Activated effector memory CD4-positive, alpha-beta T cell treated with Interleukin-2 at 50 U/mL for 16 hours (primary cell): ENCODE data around the gene GJA5.

ENCODE experiments used
- DNase-seq: peaks from one replicate; pipeline ENCODE4 v3.0.0-alpha.2; 2020

The GJA5 gene

DNA sequence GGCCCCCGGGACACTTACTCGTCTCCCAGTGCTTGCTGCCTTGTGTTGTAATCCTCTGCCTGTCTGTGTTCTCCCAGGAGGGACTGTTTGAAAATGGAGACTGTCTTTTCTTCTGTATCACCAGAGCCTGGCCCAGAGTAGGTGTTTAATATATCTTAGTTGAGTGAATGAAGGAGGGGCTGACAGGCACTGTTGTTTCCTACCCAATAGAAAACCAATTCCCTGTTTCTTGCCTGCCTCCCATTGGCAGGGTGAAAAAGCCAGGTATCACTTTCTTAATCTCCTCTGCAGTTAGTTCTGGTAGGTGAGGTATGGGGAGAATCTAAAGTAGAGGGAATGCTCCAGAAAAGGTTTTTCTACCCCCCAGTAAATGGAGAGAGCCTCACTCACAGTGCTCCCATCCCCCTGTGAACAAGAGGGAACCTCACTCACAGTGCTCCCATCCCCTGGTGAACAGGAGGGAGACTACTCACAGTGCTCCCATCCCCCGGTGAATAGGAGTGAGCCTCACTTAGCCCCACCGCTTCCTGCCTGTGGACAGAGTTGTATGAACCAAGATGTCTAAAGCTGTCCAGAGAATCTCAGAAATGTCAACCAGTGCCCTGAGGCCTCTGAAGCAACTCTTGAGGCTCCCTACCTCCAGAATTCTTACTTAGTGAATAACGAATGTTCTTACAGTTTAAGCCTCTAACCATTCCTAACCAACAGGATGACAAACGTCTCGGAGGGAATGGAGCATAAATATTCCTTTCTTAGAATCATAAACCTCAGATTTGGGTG is at the start of gene GJA5:
GJA5 (minus strand) TSS at position 122 of the 780 bp plus-strand sequence. CDS start 1,364 bp downstream, outside the sequence.
- no peak for DNase-seq

DNA sequence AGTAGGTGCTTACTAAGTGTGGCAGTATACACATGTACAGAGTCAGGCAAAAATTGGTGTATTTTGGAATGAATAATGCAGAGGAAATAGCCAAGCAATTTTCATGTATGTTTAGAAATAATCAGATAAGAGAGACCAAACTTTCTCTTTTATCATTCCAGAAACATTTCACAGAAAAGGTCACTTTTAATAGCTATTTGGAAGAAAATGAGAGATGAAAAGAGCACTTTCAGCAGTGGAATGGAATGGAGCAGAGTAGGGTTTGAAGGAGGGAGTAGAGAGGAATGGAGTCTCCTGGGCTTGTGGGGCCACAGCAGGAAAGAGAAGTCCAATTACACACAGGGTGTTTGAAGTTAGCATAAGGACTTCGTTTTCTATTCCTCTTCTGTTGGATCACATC is 48.8 kb upstream of the GJA5 start:
- no peak for DNase-seq

DNA sequence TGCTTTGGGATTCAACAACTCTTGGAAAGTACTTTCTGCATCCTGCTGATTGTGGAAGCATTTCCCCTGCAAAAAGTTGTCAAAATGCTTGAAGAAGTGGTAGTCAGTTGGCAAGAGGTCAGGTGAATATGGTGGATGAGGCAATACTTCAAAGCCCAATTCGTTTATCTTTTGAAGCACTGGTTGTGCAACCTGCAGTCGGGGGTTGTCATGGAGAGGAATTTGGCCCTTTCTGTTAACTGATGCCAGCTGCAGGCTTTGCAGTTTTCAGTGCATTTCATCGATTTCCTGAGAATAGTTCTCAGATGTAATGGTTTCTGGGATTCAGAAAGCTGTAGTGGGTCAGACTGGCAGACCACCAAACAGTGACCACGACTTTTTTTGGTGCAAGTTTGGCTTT is 47.6 kb upstream of the GJA5 start:
- DNase-seq = no peak

DNA sequence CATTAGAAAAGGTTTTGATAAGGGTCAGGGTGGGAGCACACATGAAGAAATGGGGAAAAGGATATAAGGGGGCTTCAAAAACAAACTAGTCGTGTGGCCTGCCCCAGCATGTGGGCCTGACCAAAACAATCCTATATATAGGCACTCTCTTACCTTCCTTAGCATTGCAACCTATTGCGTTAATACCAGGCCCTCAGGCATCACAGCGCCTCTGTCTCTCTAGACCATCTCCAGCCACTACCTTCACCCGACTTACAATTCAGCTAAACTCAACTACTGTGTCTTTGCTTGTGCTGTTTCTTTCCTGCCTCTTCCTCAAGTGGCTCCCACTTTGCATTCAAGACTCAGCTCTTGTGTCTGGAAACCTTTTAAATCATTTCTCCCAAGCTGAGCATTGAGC is 47.0 kb upstream of the GJA5 start:
- no peak for DNase-seq

DNA sequence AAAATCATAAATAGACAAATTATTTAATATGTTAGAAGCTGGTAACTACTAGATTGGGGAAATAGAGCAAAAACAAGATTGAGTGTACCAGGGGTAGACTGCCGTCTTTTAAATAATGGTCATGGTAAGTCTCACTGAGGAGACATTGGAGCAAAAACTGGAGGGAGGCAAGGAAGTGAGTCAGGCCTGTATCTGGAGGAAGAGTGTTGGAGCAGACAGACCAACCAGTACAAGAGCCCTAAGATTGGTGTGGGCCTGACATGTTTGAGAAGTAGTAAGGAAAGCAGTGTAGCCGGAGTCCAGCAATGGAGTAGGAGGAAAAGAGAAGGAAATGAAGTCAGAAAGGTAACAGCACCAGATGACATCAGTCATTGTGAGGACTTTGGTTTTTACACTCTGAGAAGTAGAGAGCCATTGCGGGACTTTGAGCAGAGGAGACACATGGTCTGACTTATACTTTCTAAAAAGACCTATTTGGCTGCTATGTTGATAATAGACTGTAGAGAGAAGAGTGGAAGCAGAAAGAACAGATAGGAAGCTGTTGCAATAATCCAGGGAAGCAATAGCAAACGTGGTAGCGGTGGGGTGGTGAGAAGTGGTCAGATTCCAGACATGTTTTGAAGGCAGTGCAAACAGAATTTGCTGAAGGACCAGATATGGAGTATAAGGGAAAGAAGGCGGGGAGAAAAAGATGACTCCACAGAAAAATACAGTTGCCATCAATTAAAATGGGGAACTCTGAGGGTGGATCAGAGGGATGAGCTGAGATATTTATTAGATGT is 44.7 kb upstream of the GJA5 start:
- no peak for DNase-seq

DNA sequence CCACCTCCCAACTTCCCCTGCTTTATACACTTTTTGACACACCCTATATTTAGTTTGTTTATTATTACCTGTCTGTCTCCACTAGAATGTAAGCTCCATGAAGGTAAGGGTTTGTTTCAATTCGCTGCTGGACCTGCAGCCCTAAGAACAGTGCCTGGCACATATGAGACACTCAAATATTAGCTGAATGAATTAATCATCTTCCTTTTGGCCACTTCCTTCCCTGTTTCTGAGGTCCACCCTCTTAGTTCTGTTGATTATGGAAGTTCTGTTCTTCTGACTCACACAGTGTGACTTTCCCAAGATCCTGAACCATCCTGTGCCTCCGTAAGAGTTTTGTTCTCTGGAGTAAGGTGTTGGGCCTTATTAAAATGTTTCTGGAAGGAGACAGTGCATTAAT is 40.4 kb upstream of the GJA5 start:
- DNase-seq = no peak

DNA sequence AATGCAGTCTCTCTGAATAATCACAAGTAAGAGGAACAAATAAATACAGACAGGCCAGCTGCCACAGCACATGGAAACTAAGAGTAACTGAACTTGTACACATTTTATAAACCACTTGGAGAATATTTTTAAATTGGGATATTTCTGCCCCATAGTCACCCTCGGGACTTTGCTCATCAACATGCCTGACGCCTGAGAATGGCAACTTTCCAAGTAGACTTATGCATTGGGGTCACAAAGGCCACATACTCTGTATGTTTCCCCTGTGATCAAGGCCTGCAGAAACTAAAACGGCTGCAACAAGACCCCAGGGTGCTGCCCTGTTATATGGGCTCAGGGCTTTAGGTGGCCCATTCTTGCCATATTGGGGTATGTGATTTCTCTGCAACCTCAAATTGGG is 38.3 kb upstream of the GJA5 start:
- DNase-seq = no peak

DNA sequence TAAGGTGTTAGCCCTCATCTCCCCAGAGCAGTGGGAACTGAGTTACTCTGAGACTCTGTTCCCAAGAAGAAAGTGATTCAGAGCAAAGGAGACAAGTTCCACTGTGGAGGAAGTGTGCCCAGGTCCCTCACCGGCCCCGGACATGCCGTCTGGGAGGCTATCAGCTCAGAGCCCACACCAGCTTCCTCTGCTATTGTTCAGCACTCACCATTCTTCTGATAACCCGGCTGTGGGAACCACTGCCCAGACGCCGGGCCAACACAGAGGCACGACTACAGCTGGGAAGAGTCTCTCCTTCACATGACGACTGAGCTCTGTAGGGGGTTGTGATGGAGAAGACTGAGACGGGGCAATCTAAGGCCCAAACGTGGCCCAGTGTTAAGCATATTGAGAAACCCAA is 34.2 kb upstream of the GJA5 start:
- no peak for DNase-seq

DNA sequence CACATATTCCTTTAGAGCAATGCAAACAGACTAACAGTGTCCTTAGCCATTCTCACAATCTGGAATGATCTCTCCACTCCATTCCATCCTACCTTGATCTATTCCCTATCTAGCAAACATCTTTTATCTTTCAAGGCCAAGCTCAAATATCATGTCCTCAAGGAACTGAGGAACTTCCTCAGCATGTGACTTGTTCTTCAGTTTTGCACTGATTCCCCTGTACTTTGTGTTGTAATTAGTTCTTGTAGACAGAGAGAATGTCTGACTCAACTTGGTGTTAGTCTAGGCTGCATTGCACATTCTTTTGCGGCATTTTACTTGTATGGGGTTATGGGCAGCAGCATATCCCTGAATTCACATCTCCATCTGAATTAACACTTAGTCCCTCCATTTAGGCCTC is 31.5 kb upstream of the GJA5 start:
- no peak for DNase-seq

DNA sequence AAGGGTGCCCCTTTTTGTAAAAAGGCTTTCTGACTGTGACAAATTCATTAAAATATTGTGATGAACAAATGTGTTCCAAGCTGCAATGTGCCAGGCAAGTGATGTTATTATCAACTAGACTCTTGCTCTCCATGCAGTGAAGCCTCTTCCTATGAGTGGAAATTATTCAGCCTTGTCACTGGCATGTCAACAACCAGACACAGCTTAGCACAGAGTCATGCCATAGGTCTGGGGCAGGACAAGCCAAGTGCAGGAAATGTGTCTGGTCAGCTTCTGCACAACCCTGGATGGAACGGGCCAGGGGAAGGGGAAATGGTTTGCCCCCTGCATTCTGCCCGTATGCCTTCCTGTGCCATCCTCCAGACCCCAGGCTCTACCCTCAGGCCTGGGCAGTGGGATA is 27.4 kb upstream of the GJA5 start:
- no peak for DNase-seq

DNA sequence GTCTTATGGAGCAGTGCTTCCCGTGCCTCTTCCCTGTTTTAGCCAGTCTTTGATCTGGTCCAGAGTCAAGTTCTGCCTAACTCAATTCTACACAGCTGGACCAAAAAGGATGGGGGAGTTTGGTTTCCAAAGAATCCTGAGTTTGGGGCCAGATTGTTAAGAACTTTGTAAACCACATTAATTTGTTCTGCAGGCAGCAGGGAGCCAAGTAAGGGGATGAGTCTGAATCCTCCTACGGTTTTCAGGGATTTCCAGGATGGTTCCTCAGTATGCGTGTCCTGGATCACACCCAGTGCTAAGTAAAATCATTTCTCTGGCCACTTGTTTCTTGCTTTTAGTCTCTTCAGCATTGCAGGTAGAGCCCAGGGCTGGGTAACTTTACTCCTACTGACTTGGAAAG is 26.1 kb upstream of the GJA5 start:
- no peak for DNase-seq

DNA sequence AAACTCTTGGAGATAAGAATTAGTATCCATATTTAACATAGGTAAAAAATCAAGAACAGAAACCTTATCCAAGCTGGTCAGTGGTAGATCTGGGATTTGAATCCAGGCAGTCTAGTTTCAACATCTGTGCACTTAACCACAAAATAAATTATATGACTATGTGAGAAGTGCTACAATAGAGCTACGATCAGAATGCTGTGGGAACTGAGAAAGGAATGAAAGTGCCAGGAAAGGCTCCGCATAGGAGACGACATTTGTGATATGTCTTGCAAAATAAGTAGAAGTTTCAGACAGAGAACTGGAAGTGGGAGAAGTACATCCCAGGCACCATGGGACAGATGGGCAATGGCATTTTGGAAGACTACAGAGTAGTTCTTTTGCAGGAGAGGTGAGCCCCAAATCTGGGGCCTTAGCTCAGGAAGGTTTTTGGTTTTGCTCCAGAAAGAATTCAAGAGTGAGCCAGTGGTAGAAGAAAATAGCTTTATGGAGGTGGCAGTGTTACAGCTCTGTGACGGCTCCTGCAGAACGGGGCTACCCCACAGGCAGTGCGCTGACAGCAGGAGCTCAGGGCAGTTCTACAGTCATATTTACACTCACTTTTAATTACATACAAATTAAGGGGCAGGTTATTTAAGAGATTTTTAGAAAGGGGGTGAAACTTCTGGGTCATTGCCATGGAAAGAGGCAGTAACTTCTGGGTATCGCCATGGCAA is 25.5 kb upstream of the GJA5 start:
- DNase-seq = no peak

DNA sequence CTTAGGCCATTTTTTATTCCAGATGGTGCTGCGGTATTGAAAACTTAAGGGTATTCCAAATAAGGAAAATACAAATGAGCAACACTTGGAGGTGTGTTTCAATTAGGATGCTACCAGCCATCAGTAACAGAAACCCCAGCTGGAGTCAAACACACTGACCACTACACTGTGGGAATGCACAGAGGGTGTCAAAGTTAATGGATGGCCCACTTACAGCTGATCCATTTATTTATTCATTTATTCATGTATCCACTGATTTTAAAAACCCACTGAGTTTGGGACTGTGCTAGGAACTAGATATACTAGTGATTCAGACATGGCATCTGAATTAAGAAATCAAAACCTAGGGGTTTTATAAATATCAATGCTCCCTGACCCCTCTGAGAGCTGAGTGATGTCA is 24.5 kb upstream of the GJA5 start:
- no peak for DNase-seq

DNA sequence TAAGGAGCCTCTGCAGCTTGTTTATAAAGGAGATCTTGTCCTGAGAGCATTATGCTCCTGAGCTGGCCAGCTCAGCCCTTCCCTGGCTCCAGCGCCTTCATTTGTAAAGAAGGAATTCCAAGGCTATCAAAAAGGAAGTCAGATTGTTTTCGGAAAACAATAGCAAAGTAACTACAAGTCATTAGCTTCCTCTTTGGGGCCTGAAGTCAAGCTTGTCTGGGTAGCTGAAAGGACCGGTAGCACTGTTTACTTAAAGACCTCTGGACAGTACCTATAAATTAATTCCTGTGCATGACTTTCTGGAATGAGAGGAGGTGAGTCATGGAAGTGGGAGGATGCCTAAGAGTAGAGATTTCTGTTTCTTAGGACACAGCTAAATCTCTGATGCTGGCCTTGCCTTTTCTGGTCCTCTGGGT is 20.7 kb upstream of the GJA5 start:
- DNase-seq = no peak

DNA sequence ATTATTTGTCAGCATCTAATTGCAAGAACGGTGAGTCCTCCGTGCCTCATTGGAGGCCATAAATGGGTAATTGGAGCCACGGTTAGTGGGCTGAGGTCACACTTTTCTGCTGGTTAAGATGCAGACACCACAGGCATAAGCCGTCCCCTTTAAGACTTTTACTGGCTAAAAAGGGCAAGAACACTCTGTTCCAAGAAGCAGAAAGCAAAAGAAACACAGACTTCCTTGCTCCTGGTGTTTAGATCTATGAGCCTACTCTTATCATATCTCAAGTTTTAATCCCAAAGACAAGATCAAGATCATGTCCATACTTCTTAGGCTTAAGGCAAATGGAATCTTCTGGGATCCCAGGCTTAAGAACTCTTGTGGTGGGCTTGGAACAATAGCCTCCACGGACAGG is 17.3 kb upstream of the GJA5 start:
- no peak for DNase-seq

DNA sequence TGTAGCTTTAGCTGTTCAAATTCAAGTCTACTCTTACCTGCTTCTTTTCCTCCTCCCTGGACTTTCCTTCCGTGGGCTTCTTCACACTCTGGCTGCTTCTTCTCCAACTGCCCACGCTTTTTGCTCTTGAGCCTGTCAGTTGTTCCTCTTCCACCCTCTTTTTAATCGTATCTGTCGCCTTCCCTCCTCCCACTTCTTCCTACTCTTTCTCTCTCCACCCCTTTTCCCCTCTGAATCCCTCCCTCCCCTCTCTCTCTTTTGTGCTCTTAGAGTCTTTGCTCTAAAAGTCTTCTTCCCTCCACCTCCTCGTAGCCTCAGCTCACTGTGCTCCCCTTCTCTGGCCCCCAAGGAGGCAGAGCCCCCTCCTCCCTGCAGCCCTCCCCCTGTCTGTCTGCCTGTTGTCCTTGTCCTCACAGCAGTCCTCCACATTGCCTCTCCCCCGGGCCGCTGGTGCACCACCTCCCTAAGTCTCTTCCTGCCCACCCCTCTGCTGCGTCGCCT is 12.9 kb upstream of the GJA5 start:
- DNase-seq = no peak

DNA sequence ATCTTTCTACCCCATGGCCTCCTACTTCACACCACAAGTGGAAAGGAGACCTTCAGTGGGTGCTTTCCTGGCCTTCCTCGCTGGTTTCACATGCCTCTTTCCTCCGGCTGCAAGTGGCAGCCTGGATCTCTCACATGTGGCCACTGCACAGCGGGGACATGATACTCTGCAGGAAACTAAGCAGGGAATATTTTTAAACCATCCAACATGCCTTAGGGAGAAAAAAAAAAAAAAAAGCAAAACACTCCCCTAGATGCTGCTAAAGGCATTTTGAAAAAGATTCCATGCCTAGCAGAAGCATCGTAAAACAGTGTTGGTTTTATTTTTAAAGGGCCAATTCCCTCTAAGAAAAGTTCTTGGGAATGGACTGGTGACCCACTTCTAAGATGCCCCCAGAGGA is 12.2 kb upstream of the GJA5 start:
- no peak for DNase-seq

DNA sequence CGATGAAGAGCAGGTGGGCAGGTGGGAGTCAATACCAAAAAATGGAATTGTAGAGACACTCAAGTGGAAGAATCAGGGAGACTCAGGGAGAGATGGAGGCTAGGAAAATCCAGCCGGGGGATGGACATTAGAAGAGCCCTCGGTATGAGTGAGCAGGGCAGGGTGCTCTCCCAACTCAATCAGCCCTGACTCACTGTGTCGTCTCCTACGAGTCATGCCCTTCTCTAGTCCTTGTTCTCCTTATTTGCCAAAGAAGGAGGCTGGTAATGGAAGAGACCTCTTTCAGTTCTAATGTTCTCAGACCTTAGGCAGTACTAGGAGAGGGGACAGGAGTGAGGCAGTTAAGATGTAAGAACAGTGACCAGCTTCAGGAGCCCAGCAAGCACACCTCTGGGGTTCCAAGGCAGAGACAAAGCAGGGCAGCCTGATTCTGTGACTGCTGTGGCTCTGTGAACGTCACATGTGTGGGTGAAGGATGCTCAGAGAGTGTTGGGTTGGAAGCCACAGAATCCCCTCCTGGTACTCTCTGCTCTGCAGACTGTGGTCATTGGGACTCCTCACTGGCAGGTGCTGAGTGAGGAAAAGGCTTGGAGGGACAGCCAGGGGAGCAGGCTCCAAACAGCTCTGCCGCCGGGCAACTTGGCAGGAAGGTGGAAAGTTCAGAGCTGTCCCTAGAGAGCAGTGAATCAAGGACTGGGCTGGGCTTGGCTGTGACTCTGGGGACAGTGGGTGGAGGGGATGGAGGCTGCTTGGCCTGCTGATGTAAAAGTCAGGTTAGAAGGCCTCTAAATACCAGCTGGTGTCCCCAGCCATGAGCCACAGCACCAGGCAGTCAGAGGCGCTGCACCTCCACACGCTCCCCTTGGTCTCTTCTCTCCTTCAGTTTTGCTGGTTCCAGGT is 11.1 kb upstream of the GJA5 start:
- no peak for DNase-seq

DNA sequence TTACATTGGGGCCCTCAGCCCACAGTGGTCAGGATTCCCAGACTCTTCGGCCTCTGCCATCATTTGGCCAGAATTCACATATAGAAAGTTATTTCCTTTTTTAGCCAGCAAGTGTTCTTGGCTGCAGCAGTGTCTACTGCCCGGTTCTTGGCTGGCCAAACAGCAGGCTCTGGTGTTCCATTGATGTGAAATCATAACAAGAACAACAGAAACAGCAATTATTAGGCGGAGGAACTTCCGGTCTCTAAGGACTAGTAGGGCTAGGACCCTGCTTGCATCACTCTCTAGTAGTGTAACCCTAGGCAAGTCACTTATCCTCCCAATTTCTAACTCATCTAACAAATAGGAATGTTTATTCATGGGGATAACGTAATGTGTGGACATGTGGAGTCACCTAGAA is 8.7 kb upstream of the GJA5 start:
- no peak for DNase-seq

DNA sequence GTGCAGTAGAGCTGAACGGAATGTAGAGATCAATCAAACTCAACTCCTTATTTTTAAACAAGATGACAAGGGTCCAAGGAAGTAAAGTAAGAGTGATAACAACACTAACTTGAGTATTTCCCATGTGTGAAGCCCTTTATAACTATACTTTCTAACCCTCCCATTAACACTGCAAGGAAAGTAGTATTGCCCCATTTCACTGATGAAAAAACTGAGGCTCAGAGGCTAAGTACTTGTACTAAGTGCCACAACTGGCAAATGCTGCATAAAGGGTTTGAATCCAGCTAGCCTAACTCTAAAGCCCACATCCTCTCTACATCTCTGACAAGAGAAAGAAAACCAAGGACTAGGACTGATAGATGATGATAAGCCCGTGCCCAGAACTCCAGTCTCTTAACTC is 8.2 kb upstream of the GJA5 start:
- DNase-seq = no peak

DNA sequence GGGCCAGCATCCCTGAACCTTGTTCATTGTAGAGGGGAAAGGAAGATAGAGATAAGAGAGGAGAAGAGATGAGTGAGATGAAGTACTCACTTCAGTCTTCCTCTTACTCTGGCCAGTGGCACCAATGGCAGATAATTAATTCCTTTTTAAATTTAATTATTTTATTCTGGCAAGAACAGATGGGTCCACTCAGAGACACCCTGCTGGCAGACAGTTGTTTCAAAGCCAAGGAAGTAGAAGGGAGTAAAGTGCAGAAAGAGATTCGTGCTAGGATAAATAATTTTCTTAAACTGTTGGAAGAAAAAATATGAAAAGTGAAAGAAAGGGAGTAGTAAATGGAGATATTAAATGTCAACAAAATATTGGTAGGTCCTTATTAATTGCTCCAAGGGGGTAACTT is 7.7 kb upstream of the GJA5 start:
- no peak for DNase-seq

DNA sequence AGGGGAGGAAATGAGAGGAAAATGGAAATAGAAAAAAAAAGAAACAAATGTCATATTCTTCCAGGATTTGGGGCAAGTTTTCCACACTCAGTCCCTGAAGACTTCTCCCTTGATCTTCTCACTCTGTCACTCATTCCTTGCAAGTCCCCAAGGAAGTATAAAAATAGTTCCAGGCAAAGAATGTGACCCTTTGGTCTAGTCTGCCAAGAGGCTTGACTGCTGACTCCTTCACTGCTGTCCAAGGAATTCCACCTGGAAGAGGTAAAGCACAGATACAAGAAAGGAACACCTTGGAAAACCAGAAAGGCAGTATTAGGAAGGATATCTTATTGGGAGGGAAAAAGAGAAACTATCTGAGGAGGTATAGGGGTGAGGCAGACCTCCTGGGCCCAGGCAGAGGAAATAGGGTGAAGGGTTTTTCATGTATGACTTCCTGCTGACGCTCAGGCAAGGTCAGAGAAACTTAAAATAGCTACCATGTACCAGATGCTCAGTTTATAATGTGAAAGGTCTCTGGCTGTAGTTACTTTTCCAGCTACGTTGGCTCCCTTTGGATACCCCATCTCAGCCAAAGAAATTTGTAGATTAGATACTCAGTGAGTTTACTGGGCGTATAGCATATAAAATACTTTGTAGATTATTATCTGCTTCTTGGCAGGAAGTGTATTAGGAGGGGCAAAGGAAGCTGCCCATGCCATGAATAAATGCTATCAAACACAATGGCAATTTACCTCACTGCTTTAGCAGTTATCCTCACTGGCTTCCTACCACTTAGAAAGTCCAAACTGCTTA is 2.0 kb upstream of the GJA5 start:
- no peak for DNase-seq
